DOHH2 (cell line): ENCODE measurements around the gene MEGF11.

Experiments used
- H3F3A ChIP-seq: fragments of 200-600 bp; sonication (generic), shearing (Covaris generic); 2 replicates; pipeline ENCODE4 v1.6.0; 2016; ENCODE audit warnings: antibody characterized with exemption, mild to moderate bottlenecking; ENCODE audit not compliant: control insufficient read depth, insufficient read depth
- H3K27ac ChIP-seq: fragments of 200-600 bp; sonication (generic); 2 replicates; pipeline ENCODE4 v1.5.1; 2014; ENCODE audit warnings: low read depth, mild to moderate bottlenecking, low read length, moderate library complexity
- H3K27me3 ChIP-seq: fragments of 200-600 bp; sonication (generic); 2 replicates; pipeline ENCODE4 v1.6.1; 2014; ENCODE audit warnings: mild to moderate bottlenecking, low read length, mixed read lengths; ENCODE audit not compliant: control insufficient read depth
- H3K36me3 ChIP-seq: fragments of 200-600 bp; sonication (generic); 2 replicates; pipeline ENCODE4 v1.6.1; 2014; ENCODE audit warnings: mild to moderate bottlenecking, low read length, moderate library complexity, mixed read lengths; ENCODE audit not compliant: control insufficient read depth
- H3K4me1 ChIP-seq: fragments of 200-600 bp; sonication (generic); 2 replicates; pipeline ENCODE4 v1.6.1; 2014; ENCODE audit warnings: mild to moderate bottlenecking, low read length, mixed read lengths; ENCODE audit not compliant: control insufficient read depth
- H3K4me2 ChIP-seq: fragments of 200-600 bp; sonication (generic); 2 replicates; pipeline ENCODE4 v1.6.0; 2014; ENCODE audit warnings: mild to moderate bottlenecking, low read length, moderate library complexity
- H3K4me3 ChIP-seq: fragments of 200-600 bp; sonication (generic); 2 replicates; pipeline ENCODE4 v1.5.1; 2014; ENCODE audit warnings: mild to moderate bottlenecking, low read length, mixed read lengths
- H3K79me2 ChIP-seq: fragments of 200-600 bp; sonication (generic); 2 replicates; pipeline ENCODE4 v1.6.1; 2014; ENCODE audit warnings: mild to moderate bottlenecking, low read length, mixed read lengths; ENCODE audit not compliant: control insufficient read depth
- H3K9me2 ChIP-seq: fragments of 200-600 bp; sonication (generic); replicated peaks from 2 replicates; pipeline ENCODE4 v1.6.1; 2014; ENCODE audit warnings: mild to moderate bottlenecking, low read length, mixed read lengths; ENCODE audit not compliant: control insufficient read depth
- H3K9me3 ChIP-seq: fragments of 200-600 bp; sonication (generic); 2 replicates; pipeline ENCODE4 v1.6.1; 2014; ENCODE audit warnings: antibody characterized with exemption, low read length, mixed read lengths; ENCODE audit not compliant: control insufficient read depth, insufficient read depth
- H4K20me1 ChIP-seq: fragments of 200-600 bp; sonication (generic); 2 replicates; pipeline ENCODE4 v1.6.0; 2014; ENCODE audit warnings: low read depth, mild to moderate bottlenecking, antibody characterized with exemption, low read length, moderate library complexity; ENCODE audit not compliant: control insufficient read depth, insufficient read depth
- EZH2phosphoT487 ChIP-seq: fragments of 200-600 bp; sonication (generic); IDR thresholded peaks from 2 replicates; pipeline ENCODE4 v1.6.1; 2017; ENCODE audit warnings: borderline replicate concordance, mild to moderate bottlenecking, antibody characterized with exemption, low read length, moderate library complexity, mixed read lengths
- TF ChIP-seq, protein P1 (sequence below): fragments of 200-600 bp; sonication (generic); IDR thresholded peaks from one replicate; pipeline ENCODE4 v1.5.1; 2014; ENCODE audit warnings: antibody characterized with exemption, mild to moderate bottlenecking, low read depth, low read length; ENCODE audit not compliant: poor library complexity, severe bottlenecking

Gene MEGF11

DNA sequence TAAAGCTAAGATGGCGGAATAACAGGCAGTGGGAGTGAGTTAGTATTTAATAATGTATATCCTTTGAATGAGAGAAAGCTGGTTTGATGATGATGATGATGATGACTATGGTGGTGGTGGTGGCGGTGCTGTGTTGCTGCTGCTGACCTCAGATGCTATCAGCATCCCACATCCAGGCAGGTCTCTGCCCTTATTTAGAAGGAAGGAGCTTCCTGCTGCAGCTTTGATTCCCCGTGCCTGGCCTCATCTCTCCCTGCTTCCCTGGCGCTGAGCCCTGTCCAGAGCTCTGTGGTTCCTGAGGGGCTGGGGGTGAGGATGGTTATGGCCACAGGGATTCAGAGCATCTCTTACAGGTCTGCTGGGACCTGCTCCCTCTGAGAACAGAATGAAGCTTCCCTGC is 311.1 kb downstream of the MEGF11 start:
- no peaks in the 10 kb centered on the region for H3K4me1 ChIP-seq
- no peaks in the 10 kb centered on the region for H3K9me2 ChIP-seq
- H3F3A ChIP-seq = no peaks in the 10 kb centered on the region
- H3K36me3 ChIP-seq = no peaks in the 10 kb centered on the region
- H4K20me1 ChIP-seq = no peaks in the 10 kb centered on the region
- no peaks in the 10 kb centered on the region for H3K79me2 ChIP-seq
- no peak overlapping the region for H3K4me3 ChIP-seq
- no peaks in the 10 kb centered on the region for H3K27me3 ChIP-seq
- H3K9me3 ChIP-seq = no peaks in the 10 kb centered on the region
- H3K27ac ChIP-seq = no peak overlapping the region
- H3K4me2 ChIP-seq = no peak overlapping the region
- TF ChIP-seq EZH2phosphoT487 = no peak
- TF ChIP-seq, protein P1, sequence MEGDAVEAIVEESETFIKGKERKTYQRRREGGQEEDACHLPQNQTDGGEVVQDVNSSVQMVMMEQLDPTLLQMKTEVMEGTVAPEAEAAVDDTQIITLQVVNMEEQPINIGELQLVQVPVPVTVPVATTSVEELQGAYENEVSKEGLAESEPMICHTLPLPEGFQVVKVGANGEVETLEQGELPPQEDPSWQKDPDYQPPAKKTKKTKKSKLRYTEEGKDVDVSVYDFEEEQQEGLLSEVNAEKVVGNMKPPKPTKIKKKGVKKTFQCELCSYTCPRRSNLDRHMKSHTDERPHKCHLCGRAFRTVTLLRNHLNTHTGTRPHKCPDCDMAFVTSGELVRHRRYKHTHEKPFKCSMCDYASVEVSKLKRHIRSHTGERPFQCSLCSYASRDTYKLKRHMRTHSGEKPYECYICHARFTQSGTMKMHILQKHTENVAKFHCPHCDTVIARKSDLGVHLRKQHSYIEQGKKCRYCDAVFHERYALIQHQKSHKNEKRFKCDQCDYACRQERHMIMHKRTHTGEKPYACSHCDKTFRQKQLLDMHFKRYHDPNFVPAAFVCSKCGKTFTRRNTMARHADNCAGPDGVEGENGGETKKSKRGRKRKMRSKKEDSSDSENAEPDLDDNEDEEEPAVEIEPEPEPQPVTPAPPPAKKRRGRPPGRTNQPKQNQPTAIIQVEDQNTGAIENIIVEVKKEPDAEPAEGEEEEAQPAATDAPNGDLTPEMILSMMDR = no peak

DNA sequence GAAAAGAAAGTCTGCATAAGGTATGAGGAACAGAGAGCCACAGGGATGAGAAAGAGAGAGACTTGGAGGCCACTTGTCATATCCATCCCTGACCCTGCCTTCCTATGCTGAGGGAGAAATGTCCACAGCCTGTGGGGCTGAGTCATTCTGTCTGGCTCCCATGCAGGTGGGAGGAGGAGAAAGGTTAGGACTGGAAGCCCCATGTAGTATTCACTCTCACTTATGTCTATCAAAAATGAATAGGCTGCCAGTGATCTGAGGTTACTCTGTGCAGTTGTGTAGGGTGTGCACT is 313.0 kb downstream of the MEGF11 start:
- H3K4me3 ChIP-seq = no peak overlapping the region
- no peaks in the 10 kb centered on the region; the same call in 1 of the 2 replicates for H3K36me3 ChIP-seq
- H3F3A ChIP-seq = no peaks in the 10 kb centered on the region
- no peak overlapping the region for H3K27ac ChIP-seq
- no peaks in the 10 kb centered on the region for H3K27me3 ChIP-seq
- H3K9me3 ChIP-seq = no peaks in the 10 kb centered on the region
- no peaks in the 10 kb centered on the region for H3K4me1 ChIP-seq
- TF ChIP-seq, protein P1 = no peak
- TF ChIP-seq EZH2phosphoT487 = no peak
- H4K20me1 ChIP-seq = no peaks in the 10 kb centered on the region
- no peaks in the 10 kb centered on the region for H3K79me2 ChIP-seq
- H3K9me2 ChIP-seq = no peaks in the 10 kb centered on the region
- H3K4me2 ChIP-seq = no peak overlapping the region

DNA sequence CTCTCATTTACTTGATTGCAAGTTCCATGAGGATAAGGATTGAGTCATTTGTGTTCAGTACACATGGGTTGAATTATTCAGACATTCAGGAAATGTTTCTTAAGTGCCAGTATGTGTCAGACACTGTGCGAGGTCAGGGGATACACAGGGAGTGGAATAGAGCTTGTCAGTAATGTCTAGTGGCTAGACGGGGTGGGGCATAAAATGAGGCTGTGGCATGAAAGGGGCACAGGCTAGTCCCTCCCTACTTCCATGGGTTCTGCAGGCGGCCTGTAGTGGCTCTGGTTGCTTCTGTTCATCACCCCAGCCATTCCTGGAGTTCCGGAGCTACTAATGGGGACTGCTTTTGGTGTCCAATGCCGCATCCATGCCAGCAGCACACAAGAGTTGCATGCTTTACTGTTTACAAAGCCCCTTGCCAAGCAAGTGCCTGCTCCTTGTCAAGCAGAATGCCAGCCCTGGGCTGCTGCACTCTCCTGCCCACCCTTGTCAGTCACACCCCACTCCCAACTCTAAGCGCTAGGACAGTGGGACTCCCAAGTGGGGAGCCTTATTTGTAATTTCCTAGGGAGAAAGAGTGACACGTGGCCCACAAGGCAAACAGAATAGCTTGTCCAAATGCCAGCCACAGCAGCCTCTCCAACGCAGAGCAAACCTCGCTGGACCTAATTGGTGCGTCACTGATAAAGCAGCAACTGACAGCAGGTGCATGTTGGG is 313.5 kb downstream of the MEGF11 start:
- H3K36me3 ChIP-seq = no peaks in the 10 kb centered on the region; the same call in 1 of the 2 replicates
- no peaks in the 10 kb centered on the region for H3K27me3 ChIP-seq
- H3K4me1 ChIP-seq = no peaks in the 10 kb centered on the region
- no peak overlapping the region for H3K27ac ChIP-seq
- H3K9me3 ChIP-seq = no peaks in the 10 kb centered on the region
- no peaks in the 10 kb centered on the region for H3F3A ChIP-seq
- H3K9me2 ChIP-seq = no peaks in the 10 kb centered on the region
- H4K20me1 ChIP-seq = no peaks in the 10 kb centered on the region
- H3K4me2 ChIP-seq = no peak overlapping the region
- TF ChIP-seq, protein P1 = no peak
- TF ChIP-seq EZH2phosphoT487 = no peak
- no peaks in the 10 kb centered on the region for H3K79me2 ChIP-seq
- H3K4me3 ChIP-seq = no peak overlapping the region
